GM19193 (cell line): Measurements from ENCODE around the gene LY6G5B.

Experiments
- POLR2A ChIP-seq: IDR thresholded peaks from 4 replicates; pipeline ENCODE4 v1.6.1; 2011; ENCODE audit not compliant: insufficient read depth, insufficient read length; ENCODE audit errors: extremely low read depth

LY6G5B gene

GRCh38 chr6:31655349-31656237, 14.2 kb upstream of the LY6G5B start, which contains the start of gene APOM:
APOM (plus strand) TSS chr6:31655894; CDS start chr6:31655967, 73 bp downstream.
- TF ChIP-seq POLR2A, result no peak

DNA sequence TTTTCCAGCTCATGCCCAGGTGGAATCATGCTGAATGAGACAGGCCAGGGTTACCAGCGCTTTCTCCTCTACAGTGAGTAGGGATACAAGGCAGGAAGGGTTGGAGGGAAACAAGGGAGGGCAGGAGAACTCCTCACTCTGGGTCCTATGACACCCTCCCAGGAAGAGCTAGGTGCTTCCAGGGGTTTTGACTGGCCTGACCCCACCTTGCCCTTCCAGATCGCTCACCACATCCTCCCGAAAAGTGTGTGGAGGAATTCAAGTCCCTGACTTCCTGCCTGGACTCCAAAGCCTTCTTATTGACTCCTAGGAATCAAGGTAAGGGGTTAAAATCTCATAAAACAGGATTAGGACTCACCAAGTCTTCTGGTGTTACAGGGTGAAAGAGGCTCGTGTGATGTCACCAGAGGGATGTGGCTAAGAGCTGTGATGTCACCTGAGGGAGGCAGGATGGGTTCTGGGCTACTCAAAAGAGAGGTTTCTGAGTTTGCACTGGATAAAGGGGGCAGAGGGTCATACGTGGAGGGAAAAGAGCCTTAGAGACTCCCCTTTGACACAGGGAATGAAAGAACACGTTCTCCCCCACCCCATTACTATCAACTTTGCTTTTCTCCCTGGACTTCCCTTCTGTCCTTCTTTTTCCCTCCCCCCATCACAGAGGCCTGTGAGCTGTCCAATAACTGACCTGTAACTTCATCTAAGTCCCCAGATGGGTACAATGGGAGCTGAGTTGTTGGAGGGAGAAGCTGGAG, 12.2 kb upstream of the LY6G5B start:
- TF ChIP-seq POLR2A, result no peak

DNA sequence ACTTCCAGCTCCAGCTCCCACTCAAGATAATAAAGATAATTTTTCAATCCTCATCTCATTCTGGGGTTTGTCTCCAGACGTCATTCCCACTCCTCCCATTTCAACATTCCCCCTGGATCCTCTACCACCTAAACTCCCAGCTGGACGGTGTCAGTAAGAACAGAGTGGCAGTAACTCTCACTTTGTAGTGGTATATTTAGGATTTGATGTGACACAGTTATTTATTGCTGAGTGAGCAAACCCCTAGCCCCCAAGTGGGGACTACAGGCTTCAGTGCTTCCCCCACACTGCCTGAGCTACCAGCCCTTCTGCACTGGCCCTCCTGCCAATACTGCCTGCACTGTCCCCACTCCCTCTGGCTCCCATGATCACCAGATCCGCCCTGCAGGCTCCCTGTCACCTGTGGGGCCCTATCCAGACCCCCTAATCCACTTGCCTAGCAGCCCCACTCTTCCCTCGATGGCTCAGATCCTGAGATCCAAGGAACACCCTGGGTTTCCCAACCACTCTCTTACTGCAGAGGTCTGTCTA, 11.6 kb upstream of the LY6G5B start:
- no peak for TF ChIP-seq POLR2A

DNA sequence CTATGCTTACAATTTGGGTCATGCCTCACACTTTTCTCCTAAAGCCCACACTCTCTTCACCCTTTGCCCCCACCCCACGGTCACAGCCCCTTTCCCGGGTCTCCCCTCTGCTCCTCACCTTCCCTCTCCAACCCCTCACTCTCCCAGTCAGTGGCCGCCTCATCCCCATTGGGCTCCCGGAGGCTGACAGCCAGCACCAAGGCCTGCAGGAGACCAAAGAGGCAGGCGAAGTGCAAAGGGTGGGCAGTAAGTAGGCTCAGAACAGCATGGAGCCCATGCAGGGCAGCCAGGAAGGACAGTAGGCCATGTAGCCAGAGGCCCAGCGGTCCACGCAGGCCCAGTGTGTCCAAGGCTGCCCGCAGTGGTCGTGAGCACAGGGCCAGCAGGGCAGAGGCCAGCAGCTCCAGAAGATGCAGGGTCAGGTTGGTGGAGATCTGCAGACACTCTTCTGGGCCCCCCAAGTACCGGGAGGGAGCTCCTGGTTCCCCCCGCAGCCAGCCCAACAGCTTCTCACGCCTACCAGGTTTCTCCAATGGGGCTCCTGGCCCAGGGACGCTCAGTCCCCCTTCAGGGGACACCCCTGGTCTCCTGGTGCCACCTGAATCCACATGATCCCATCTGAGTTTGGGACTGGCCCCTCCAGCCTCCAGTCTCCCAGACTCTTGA, 10.7 kb upstream of the LY6G5B start:
- no peak for TF ChIP-seq POLR2A

DNA sequence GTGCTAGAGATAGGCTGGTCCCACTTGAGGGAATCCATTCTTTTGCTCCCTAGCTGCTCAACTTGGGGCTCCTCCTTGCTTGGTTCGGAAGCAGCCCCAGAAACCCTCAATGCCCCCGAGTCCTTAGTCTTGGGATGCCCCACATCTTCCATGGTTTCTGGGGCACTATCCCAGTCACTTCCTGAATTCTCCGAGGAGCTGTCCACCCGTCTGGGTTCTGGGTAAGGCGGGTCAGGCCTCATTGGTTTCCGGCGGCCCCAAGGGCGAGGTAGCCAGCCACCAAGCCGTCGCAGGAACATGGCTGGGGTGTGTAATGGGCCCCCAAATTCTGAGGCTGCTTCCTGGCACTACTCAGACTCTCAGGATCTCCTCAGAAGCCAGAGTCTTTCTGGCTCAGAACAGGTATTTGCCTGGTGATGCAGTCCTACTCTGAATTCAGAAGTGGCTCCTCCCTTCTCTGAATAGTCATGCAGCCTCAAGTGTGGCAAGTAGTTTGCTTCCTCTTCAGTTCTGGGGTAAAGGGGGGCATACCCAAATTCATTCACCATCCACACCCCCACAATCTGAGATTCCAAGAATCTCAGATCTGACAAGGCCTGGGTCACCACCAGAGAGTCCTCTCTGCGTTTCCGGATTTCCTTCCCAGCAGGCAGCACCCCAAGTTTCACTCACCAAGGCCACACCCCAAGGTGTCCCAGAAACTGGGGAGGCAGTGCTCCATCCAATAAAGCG, 10.0 kb upstream of the LY6G5B start:
- TF ChIP-seq POLR2A, result peak; percentile 15

DNA sequence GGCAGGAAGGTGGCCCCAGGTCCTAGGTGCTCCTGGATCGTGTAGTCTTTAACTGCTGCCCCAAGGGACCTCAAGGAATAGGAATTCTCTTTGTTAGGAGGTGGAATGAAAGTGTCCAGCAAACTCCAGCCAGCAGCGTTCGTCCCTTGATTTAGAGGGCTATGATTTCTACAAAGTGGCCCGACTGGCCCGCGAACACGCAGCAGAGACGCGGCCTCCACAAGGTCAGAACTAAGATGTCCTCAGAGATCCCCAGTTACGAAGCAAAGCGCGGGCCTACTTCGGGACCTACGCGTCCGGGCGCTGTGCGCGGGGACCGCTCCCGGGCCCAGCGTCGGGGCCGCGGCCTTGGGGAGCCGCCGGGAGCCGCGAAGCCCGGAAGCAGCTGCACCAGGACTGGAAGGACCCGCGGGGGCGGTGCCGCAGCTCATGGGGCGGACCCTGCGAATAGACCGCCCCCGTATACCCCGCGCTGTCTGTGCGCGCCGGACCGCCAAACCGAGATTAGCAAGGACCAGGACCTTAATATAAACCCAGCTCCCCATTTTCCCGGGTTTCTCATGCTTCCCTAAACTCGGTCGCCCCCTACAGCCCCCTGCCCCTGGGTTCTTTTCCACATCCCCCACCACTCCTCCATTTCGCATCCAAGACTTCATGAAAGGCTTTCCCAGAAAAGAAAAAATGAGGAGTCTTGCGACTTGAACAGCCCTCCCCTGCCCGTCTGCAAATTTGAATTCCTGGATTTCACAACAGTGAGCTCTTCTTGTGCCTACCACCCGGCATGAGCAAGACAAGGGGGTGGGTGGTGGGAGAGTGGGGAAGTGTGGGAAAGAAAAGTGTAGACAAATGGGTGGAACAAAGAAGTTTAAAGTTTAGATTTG, 9.2 kb upstream of the LY6G5B start, which contains the start of gene C6orf47:
Gene C6orf47 (minus strand): TSS at position 398 of the 881 bp plus-strand sequence. CDS start 831 bp downstream, outside the sequence.
- TF ChIP-seq POLR2A, result peak; percentile 91

GRCh38 chr6:31661262-31662123, 8.3 kb upstream of the LY6G5B start:
- TF ChIP-seq POLR2A, result no peak

DNA sequence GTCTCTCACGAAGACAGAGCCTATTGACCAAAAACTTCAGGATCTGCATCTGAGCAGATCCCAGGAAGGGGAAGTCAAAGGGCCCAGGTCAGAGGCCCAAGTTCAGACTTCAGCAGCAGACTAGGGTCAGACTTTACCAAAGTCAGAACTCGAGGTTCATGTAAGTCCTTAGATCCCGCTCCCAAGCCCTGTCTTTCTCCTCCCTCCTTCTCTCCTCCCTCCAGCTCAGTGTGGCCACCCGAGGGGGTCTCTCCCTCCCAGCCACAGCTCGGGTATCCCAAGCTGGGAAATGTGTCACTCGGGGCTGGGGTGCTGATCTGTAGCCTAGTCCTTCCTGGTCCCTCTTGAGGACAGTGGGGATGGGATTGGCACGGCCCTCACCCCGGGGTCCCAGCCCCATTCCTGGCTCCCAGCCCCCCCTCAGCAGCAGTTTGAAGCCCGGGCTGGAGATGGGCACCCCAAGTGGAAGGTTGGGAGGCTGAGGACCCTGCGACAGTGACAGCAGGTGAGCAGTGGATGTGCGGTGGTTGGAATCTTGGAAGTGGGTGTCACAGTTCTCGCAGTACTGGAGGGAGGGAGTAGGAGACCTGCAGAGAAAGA, 7.6 kb upstream of the LY6G5B start:
- TF ChIP-seq POLR2A, result no peak

DNA sequence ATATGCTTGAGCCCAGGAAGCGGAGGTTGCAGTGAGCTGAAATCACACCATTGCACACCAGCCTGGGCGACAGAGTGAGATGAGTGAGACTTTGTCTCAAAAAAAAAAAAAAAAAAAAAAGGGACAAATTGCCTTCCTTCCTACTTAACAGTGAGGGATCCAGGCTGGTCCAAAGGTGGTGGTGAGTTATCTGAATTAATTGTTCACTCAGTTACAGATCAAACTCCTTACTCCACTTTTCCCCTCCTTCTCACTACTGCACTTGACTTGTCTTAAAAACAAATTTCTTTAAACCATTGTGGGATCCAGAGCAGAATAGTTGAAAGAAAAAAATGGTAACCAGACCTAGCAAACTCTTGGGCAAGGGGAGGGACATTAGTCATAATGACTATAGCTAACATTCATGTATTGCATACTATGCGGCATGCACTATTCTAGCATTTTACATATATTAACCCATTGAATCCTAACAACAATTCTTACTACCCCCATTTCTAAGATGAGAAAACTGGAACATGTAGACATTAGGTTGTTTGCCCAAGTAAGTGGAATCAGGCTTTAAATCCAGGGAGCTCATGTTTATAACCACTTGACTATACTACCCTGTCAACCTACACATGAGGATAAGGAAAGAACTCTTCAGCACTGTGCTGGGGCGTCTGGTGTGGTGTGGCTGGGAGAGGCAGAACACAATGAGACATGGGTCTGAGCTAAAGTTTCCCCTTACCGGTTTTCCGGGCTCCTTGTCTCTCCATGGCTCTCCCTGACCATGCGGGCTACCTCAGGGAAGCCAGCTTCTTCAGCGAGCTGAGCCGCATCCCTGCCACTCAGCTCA, 6.4 kb upstream of the LY6G5B start:
- TF ChIP-seq POLR2A, result no peak

DNA sequence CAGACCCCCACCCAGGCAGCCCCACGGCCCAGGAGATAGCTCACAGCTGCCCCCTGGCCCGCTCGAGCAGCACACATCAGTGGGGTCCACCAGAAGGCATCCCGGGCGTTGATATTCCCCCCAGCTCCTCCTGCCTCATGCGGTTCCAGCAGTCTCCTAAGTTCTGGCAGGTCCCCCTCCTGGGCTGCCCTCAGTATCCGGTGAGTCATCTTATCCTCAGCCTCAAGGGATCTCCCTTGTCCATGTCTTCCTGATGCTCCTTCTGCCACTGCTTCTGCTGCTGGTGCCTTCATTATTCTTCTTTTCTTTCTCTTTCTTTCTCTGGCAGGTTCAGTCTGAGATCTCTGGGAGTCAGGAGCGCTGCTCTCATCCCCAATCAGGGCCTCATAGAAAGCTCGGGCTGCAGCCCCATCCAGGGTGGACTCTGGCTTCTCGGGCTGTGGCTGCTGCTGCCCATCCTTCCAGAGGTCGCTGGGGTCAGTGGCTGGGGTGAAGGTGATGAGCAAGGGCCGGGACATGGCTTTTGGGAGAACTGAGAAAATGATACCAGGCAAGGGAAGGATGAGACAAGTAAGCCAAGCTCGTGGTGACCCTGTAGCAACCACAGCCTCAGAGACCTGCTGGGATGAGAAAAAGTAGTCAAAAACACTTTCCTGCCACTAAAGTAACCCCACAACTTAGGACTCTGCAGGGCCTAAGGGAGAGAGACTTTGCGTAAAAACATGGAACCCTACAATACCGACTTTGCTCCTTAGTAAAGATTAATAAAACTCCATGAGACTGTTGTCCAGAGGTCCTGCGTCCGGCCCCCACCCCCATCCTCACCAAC, 5.6 kb upstream of the LY6G5B start:
- TF ChIP-seq POLR2A, result no peak
